ENCODE data around the gene TEAD4.
A peak's percentile ranks its signal among the peaks of the same experiment; 100 is the strongest.

Gene TEAD4

GRCh38 chr12:2959505-2960389 is 550 bp downstream of the TEAD4 start:
- peak overlapping the region; percentile 65 for H3K4me3 ChIP-seq (ENCODE audit: low read depth, low read length)
- TF ChIP-seq, protein P1, sequence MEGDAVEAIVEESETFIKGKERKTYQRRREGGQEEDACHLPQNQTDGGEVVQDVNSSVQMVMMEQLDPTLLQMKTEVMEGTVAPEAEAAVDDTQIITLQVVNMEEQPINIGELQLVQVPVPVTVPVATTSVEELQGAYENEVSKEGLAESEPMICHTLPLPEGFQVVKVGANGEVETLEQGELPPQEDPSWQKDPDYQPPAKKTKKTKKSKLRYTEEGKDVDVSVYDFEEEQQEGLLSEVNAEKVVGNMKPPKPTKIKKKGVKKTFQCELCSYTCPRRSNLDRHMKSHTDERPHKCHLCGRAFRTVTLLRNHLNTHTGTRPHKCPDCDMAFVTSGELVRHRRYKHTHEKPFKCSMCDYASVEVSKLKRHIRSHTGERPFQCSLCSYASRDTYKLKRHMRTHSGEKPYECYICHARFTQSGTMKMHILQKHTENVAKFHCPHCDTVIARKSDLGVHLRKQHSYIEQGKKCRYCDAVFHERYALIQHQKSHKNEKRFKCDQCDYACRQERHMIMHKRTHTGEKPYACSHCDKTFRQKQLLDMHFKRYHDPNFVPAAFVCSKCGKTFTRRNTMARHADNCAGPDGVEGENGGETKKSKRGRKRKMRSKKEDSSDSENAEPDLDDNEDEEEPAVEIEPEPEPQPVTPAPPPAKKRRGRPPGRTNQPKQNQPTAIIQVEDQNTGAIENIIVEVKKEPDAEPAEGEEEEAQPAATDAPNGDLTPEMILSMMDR (IDR thresholded peaks at IDR 0.05; ENCODE audit: control insufficient read depth, extremely low read depth, insufficient read depth), result no peak
- no peak for DNase-seq (ENCODE audit: low read depth)

- peak overlapping the region; percentile 65 for H3K4me3 ChIP-seq (ENCODE audit: low read depth, low read length)
- DNase-seq (ENCODE audit: low read depth), result no peak
- TF ChIP-seq, protein P1 (IDR thresholded peaks at IDR 0.05; ENCODE audit: control insufficient read depth, extremely low read depth, insufficient read depth), result no peak
Observed at GRCh38 chr12:2960390-2960956, 1.3 kb downstream of the TEAD4 start.

DNA sequence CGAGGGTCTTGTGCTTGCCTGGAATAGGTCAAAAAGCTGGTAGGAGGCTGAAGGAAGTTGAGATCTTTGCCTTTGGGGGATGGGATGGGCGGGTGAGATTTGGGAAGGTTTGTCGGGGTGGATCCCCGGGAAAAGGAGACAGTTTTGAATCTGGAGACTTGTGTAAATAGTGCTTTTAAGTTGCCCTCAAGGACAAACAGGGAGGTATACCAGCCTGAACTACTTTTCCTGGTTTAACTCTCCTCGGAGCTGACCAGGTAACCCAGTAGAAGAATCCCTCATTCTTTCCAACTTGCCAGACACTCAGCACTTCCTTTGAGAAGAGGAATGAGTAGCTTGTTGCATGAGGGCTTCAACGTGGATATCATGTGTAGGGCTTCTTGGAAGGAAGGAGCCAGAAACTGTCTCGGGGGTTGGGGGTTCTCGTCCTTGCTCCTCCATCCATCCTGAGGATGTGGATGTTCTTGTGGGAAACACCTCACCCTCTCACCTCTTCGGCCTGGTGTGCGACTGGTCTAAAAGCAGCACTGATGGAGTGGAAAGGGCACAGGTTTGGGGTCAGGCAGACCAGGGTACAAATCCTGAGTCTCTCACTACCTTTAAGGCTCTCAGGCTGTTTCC is 1.9 kb downstream of the TEAD4 start:
- DNase-seq (ENCODE audit: low read depth), result no peak
- no peak overlapping the region for H3K4me3 ChIP-seq (ENCODE audit: low read depth, low read length)
- TF ChIP-seq, protein P1 (IDR thresholded peaks at IDR 0.05; ENCODE audit: control insufficient read depth, extremely low read depth, insufficient read depth), result no peak

GRCh38 chr12:2961705-2962104 is 2.5 kb downstream of the TEAD4 start:
- no peak for DNase-seq (ENCODE audit: low read depth)
- no peak overlapping the region for H3K4me3 ChIP-seq (ENCODE audit: low read depth, low read length)
- TF ChIP-seq, protein P1 (IDR thresholded peaks at IDR 0.05; ENCODE audit: control insufficient read depth, extremely low read depth, insufficient read depth), result no peak

DNA sequence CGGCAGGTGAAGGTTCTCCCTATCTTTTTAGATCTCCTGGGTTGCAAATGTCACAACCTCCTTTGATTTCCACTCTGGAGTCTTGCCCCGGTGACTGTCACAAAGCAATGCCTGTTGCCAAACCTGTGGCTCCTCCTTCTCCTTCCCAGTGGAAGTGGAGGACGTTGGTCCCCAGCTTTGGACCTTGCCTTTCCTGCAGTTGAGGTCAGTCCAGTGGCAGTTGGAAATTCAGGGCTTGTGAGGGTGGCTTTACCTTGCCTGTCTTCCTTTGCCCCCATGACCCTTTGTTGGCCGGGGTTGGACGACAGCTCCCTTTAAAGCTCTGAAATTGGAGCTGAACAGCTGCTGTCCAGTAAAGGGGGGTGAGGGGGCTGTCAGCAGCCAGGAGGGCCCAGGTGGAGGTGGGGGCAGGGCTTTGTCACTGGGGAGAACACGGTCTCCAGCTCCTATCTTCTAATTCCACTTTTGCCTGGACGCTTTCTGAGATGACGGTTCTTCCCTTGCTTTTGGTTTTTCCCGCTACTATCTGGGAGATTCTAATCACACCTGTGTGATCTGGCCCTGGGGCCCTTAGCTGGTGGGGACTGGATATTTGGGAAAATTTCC is 4.1 kb downstream of the TEAD4 start:
- TF ChIP-seq, protein P1 (IDR thresholded peaks at IDR 0.05; ENCODE audit: control insufficient read depth, extremely low read depth, insufficient read depth), result no peak
- no peak overlapping the region for H3K4me3 ChIP-seq (ENCODE audit: low read depth, low read length)
- DNase-seq (ENCODE audit: low read depth), result no peak

- TF ChIP-seq, protein P1 (IDR thresholded peaks at IDR 0.05; ENCODE audit: control insufficient read depth, extremely low read depth, insufficient read depth), result no peak
- no peak overlapping the region for H3K4me3 ChIP-seq (ENCODE audit: low read depth, low read length)
- no peak for DNase-seq (ENCODE audit: low read depth)
Observed at GRCh38 chr12:2963760-2964292, 4.6 kb downstream of the TEAD4 start.
